Transverse colon (tissue), 4 donors: ENCODE results near the gene CBX3. TPM values are rescaled to one million over a fixed set of nuclear protein-coding genes. Genes with fewer than 3 reads are reported as not detected.

ENCODE experiments used
- DNase-seq: peaks from one replicate; pipeline ENCODE4 v3.0.0-alpha.2; 2019
- H3K27ac ChIP-seq, 4 donors: fragments of 200-600 bp; sonication (generic); 2 replicates each; pipeline ENCODE4 v1.5.1; 2016 to 2018; ENCODE audit warnings: inconsistent platforms in 4 of 4
- H3K27me3 ChIP-seq: fragments of 200-600 bp; sonication (generic); 2 replicates; pipeline ENCODE4 v1.5.1; 2017; ENCODE audit warnings: inconsistent platforms
- H3K36me3 ChIP-seq, 4 donors: fragments of 200-600 bp; sonication (generic); 2 replicates each; pipeline ENCODE4 v1.5.1; 2017 to 2019; ENCODE audit warnings: inconsistent platforms in 4 of 4
- H3K4me1 ChIP-seq, 4 donors: fragments of 200-600 bp; sonication (generic); 2 replicates each; pipeline ENCODE4 v1.5.1; 2017 to 2020; ENCODE audit warnings: inconsistent platforms in 4 of 4
- H3K4me3 ChIP-seq, 4 donors: fragments of 200-600 bp; sonication (generic); 1 replicate in 1 of 4; 2 replicates in 3 of 4; pipeline versions ENCODE4 v1.5.1 to v1.6.1; 2017 to 2019; ENCODE audit warnings: inconsistent platforms in 4 of 4
- H3K9me3 ChIP-seq, 2 donors: fragments of 200-600 bp; sonication (generic); 2 replicates each; pipeline ENCODE4 v1.5.1; 2017 to 2019; ENCODE audit warnings: inconsistent platforms in 2 of 2
- CTCF ChIP-seq, 5 experiments: fragments of 200-600 bp in 3 of 5; fragments of 450-650 bp in 2 of 5; sonication (generic) in 3 of 5; IDR thresholded peaks; 1 replicate in 2 of 5; 2 replicates in 3 of 5; pipeline ENCODE4 v1.5.1; 2016 to 2017; ENCODE audit warnings: antibody characterized with exemption in 5 of 5, inconsistent platforms in 3 of 5, mild to moderate bottlenecking in 2 of 5, moderate library complexity in 1 of 5
- EP300 ChIP-seq: sonication (generic); formaldehyde crosslinking; IDR thresholded peaks from one replicate; pipeline ENCODE4 v1.6.1; 2017; ENCODE audit warnings: antibody characterized with exemption, low read depth
- POLR2A ChIP-seq: fragments of 450-650 bp; IDR thresholded peaks from one replicate; pipeline ENCODE4 v1.6.1; 2016; ENCODE audit warnings: antibody characterized with exemption, mild to moderate bottlenecking, moderate library complexity
- POLR2AphosphoS5 ChIP-seq, 3 donors: sonication (generic); formaldehyde crosslinking; IDR thresholded peaks; one replicate each; pipeline ENCODE4 v1.6.1; 2016; ENCODE audit warnings: antibody characterized with exemption in 3 of 3
- WGBS, 2 donors: methylation state at CpG; one replicate each; pipeline ENCODE4 v1.1.5; 2018; ENCODE audit warnings: low coverage in 1 of 2; 5-methylcytosine and 5-hydroxymethylcytosine counted together
- in situ Hi-C, 4 donors: fragments of 200-750 bp; cut with MboI; loops; one replicate each; pipeline versions ENCODE4 v1.15.0 to v1.15.1; 2017; ENCODE audit warnings: low sequenced_read_pairs in 3 of 4, low pct_ligation_motif_present in 1 of 4, low pct_unique_long_range_greater_than_20kb in 1 of 4
- intact Hi-C: fragments of 100-400 bp; cut with DNase I; formaldehyde crosslinking; loops from one replicate; pipeline ENCODE4 v1.15.1; 2023; ENCODE audit warnings: low total_unique reads
- total RNA-seq, 4 donors: library from RNA; depleted of rRNA; stranded (reverse); fragments of >200 nt; gene quantifications; one replicate each; pipeline ENCODE4 v1.1.0, GENCODE V29; 2016

Gene CBX3
- total RNA-seq, 4 donors from 2014 or later: 48.2 to 107 (median 60.3) TPM

GRCh38 chr7:26212921-26213718 is 11.6 kb downstream of the CBX3 start:
- no peak overlapping the region for H3K4me3 ChIP-seq
- no peaks in the 10 kb centered on the region for H3K9me3 ChIP-seq
- H3K4me1 ChIP-seq: no peaks in the 10 kb centered on the region
- H3K27me3 ChIP-seq: no peaks in the 10 kb centered on the region
- in situ Hi-C loops: no loop called here
- 93% methylated on average over 2 of the region's 2 CpGs for WGBS, 2 donors
- DNase-seq: no peak
- no peak overlapping the region for H3K27ac ChIP-seq
- TF ChIP-seq POLR2A: no peak
- no peak for TF ChIP-seq EP300
- no peak for TF ChIP-seq CTCF (IDR thresholded peaks at IDR 0.05)
- TF ChIP-seq POLR2AphosphoS5 (IDR thresholded peaks at IDR 0.05): no peak
- intact Hi-C loops: no loop called here
- peaks cover 0 to 36% (median 15%) of the 10 kb centered on the region in 4 donors for H3K36me3 ChIP-seq

- Histone ChIP-seq H3K4me3 (no peak overlapping the region), H3K9me3 (no peaks in the 10 kb centered on the region), H3K36me3 (peaks cover 0 to 31% (median 11%) of the 10 kb centered on the region in 4 donors), H3K27me3 (no peaks in the 10 kb centered on the region), H3K4me1 (no peaks in the 10 kb centered on the region), H3K27ac (no peak overlapping the region)
- TF ChIP-seq CTCF (IDR thresholded peaks at IDR 0.05) (no peak), EP300 (no peak), POLR2AphosphoS5 (IDR thresholded peaks at IDR 0.05) (no peak), POLR2A (no peak)
- in situ Hi-C loops: no loop called here
- WGBS, 2 donors: 79 to 84% methylated on average over 4 to 5 of the region's 5 CpGs
- intact Hi-C loops: no loop called here
- DNase-seq: no peak
These were observed 12.4 kb downstream of the CBX3 start for GRCh38 chr7:26213807-26214515.

DNA sequence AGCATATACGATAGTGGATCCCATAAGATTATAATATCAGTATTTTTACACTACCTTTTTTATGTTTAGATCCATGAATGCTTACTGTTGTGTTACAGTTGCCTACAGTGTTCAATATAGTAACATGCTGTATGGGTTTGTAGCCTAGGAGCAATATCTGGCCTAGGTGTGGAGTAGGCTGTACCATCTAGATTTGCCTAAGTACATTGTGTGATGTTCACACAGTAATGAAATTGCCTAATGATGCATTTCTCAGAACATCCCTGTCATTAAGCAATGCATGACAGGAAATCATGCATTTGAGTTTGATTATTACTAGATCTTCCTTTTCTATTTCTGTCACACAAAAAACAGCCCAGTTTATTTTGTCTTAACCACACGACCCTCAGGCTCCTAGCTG is 14.5 kb downstream of the CBX3 start:
- WGBS, 2 donors: 76 to 80% methylated on average over 2 of the region's 2 CpGs
- Histone ChIP-seq H3K4me3 (no peak overlapping the region), H3K9me3 (no peaks in the 10 kb centered on the region), H3K4me1 (no peaks in the 10 kb centered on the region), H3K27ac (no peak overlapping the region), H3K27me3 (no peaks in the 10 kb centered on the region), H3K36me3 (peaks cover 0 to 13% (median 6%) of the 10 kb centered on the region in 4 donors)
- TF ChIP-seq POLR2AphosphoS5 (IDR thresholded peaks at IDR 0.05) (no peak), EP300 (no peak), POLR2A (no peak), CTCF (IDR thresholded peaks at IDR 0.05) (no peak)
- intact Hi-C loops (no loop called here), in situ Hi-C loops (no loop called here)
- no peak for DNase-seq

GRCh38 chr7:26224359-26224758 is 22.8 kb downstream of the CBX3 start:
- Histone ChIP-seq H3K36me3 (no peaks in the 10 kb centered on the region), H3K9me3 (no peaks in the 10 kb centered on the region), H3K4me1 (no peaks in the 10 kb centered on the region), H3K27ac (no peak overlapping the region), H3K27me3 (peaks cover 5% of the 10 kb centered on the region), H3K4me3 (no peak overlapping the region)
- in situ Hi-C loops: no loop called here
- 75 to 83% methylated on average over 4 to 5 of the region's 5 CpGs for WGBS, 2 donors
- TF ChIP-seq EP300 (no peak), POLR2AphosphoS5 (IDR thresholded peaks at IDR 0.05) (no peak), CTCF (IDR thresholded peaks at IDR 0.05) (no peak), POLR2A (no peak)
- no peak for DNase-seq
- intact Hi-C loops: no loop called here
